Ecto neural progenitor cell (in vitro differentiated cells): ENCODE measurements around the gene PYDC1.
"Not testable (repeated sequence)": the region's sequence is repeated elsewhere in the genome, so short reads cannot be mapped to it uniquely, and the experiment has no call there.

Source experiments
- DNase-seq: peaks from one replicate; pipeline ENCODE4 v3.0.0-alpha.2; 2018; ENCODE audit warnings: low spot score

The PYDC1 gene

GRCh38 chr16:31195861-31196260, 21.1 kb downstream of the PYDC1 start:
- DNase-seq = not testable (repeated sequence)

- no peak for DNase-seq
Measured at GRCh38 chr16:31194898-31195297, 22.0 kb downstream of the PYDC1 start.

- DNase-seq = no peak
Measured at GRCh38 chr16:31193874-31194273, 23.1 kb downstream of the PYDC1 start.

DNA sequence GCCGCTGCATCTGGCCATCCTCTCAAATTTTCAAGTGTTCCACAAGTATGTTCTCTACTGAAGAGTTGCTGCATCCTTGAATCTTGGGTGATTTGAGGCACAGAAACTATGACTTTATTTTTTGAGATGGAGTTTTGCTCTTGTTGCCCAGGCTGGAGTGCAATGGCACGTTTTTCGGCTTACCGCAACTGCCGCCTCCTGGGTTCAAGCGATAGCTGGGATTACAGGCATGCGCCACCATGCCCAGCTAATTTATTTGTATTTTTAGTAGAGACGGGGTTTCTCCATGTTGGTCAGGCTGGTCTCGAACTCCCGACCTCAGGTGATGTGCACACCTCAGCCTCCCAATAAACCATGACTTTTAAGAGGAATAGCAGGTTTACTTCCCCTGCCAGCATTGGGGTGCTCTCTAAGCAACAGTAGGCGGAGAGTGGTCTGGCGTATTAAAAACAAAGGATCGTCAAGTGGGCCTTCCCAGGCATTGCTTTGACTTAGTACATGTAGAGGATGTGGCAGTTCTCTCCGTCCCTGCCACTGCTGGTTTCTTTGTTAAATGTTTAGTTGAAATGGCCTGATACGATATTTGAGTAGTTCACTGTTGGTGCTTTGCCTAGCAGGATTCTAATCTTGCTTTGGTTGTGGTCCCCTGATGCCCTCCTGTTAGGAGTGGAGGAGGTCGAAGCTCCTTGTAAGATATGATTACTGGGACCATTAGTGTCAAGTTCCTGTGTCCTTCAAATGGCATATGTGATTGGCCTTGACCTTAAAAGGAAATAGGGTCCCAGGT, 23.9 kb downstream of the PYDC1 start:
- DNase-seq = no peak

GRCh38 chr16:31191697-31192428, 25.1 kb downstream of the PYDC1 start:
- DNase-seq = no peak

DNA sequence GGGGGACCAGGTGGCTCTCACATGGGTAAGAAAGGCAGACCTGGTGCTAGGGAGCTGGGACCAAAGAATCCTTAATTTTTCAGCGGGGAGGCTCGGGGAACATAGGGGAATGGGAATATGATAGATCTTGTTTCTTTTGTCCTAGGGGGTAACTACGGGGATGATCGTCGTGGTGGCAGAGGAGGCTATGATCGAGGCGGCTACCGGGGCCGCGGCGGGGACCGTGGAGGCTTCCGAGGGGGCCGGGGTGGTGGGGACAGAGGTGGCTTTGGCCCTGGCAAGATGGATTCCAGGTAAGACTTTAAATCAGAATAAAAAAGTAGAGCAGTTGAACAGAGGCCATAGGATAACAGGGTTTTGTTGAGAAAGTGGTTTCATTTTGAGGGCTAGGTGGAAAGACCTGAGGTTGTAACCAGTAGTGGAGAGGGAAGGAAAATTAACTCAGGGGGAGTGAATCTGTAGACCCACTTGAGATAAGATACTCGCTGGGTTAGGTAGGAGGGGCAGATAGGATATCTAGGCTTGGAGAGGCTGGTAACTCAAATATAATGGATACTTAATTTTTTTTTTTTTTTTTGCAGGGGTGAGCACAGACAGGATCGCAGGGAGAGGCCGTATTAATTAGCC, 26.0 kb downstream of the PYDC1 start:
- no peak for DNase-seq

- no peak for DNase-seq
Measured at GRCh38 chr16:31190061-31190460, 26.9 kb downstream of the PYDC1 start.

DNA sequence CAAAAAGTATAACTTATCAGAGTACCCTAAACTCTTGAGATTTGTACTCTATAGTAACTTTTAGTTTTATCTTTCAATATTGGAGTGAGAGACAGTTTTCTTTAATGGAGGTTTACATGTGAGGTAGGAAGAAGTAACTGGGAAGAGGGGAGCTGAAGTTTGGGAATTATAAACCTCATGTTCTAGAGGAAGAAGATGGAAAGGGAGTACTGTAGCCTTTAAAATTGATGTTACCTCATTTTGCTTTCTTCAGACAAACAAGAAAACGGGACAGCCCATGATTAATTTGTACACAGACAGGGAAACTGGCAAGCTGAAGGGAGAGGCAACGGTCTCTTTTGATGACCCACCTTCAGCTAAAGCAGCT, 27.5 kb downstream of the PYDC1 start:
- no peak for DNase-seq

DNA sequence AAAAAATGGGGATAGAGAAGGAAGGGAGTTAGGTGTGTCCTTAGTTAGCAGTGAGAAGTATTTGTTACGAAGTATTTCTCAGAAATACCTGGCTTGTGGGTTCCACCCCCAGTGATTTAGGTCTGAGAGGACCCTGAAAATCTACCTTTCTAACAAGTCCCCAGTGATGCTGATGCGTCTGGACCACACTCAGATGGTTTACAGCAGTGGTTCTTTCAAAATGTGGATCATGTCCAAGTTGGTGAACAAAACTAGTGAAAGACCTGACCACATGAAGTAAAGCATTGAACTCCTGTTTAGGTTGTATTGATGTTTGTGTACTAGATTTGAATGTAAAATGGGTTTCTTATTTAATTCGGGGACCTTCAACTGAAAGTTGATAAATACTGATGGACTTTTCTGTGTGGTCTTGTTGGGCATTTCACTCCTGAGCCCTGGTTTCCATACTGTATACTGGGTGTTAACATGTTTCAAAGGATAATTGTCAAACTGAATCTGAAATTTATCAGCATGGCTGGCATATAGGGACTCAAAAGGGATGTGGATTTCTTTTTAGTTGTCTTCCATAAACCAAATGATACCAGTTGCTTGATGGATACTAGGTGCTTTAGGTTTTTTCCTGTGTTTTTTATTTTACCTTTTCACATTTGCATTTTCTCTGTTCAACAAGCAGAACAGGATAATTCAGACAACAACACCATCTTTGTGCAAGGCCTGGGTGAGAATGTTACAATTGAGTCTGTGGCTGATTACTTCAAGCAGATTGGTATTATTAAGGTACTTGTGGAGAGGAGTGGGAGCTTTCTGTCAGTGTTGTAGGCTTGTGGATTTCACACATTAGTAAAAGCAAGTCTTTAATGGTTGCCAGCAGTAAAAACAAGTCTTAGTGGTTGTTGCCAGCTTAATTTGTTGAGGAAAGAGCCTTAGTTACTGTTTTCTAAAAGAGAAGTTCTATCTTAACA, 28.2 kb downstream of the PYDC1 start:
- no peak for DNase-seq

DNA sequence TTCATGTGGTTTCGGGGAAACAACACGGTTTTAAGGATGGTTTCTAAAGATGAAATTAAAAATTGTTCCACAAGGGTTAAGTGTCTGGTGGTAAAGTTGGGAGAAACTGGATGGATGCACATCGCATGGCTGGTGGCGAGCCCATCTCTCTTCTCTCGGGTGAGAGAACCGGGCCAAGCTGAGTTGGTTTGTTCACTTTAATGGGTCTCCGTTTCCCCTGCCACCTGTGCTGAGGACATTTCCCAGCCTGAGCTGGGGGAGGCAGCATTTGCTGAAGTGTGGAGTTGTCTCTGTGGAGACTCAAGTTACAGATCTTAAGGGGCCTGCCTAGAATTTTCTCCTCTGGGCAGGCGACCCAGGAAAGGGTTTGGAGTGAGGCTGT, 29.1 kb downstream of the PYDC1 start:
- no peak for DNase-seq

DNA sequence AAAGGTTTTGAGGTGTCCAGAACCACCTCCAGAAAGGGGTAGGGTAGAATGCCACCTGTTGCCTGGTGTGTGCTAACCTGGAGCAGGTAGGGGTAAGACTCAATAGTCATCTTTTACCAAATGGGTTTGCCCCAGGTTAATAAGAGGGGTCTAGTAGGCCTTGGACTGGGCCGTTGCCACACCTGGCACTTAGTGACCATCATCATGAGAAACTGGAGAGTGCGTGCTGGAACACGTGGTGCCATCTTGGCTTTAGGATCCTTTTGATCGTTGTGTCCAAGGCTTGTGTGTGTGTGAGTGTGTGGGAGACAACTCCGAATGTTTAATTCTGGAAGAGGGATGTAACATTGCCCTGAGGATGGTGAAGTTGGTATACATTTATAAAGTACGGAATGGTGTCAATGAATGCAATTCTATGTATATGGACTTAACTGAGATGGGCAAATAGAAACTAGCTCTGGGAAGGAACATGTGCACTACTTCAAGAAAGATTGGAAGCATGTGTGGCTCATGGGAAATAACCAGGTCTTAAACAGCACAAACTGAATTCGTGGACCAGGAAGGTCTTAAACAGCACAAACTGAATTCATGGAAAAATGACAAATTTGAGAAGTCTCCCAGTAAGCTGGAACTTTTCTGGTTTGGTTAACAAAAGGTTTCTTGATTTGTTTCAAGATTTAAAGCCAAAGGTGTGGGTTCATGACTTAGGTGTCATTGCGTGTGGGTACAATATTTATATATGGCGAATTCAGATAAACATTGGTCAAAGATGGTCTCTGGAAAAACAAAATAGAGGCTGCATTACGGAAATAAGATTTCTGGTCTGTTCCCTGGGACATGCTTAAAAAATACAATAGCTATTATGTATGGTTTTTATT, 29.8 kb downstream of the PYDC1 start:
- DNase-seq = no peak

GRCh38 chr16:31186176-31186575, 30.8 kb downstream of the PYDC1 start:
- DNase-seq = no peak

DNA sequence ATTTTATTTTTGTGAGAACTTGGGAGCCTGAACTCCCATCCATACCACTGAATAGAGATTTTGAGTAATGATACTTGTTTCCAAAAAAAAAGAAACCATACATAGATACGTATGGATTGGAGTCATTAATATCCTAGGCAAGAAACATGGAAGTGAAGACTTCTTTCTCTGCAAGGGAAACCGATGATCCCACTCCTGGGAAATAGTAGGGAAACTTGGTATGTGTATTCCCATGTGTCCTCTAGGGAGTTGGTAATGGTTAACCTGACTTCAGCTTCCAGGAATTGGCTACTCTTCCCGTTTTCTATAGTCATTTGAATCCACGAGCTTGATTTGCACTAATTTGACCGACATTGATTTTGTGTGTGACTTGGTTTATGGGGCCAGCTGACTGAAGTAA, 31.6 kb downstream of the PYDC1 start:
- DNase-seq = no peak

DNA sequence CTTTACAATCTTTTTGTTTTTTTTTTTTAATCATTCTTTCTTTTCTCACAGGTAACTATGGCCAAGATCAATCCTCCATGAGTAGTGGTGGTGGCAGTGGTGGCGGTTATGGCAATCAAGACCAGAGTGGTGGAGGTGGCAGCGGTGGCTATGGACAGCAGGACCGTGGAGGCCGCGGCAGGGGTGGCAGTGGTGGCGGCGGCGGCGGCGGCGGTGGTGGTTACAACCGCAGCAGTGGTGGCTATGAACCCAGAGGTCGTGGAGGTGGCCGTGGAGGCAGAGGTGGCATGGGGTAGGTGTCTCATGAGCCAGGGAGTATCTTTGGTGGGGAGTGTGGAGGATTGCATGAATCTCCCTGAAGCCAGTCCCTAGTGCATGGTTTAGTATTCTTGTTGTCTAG, 32.0 kb downstream of the PYDC1 start:
- DNase-seq = no peak

- no peak for DNase-seq
Measured at GRCh38 chr16:31183432-31184428, 33.2 kb downstream of the PYDC1 start.

DNA sequence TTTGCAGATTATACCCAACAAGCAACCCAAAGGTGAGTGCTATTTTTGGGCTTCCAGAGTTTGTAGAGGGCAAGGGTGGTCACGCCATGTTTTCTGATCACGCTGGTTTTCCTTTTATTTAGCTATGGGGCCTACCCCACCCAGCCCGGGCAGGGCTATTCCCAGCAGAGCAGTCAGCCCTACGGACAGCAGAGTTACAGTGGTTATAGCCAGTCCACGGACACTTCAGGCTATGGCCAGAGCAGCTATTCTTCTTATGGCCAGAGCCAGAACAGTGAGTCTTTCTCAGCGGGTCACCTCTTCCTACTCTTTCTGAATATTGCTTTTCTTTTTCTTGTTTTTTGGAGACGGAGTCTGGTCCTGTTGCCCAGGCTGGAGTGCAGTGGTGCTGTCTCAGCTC, 34.5 kb downstream of the PYDC1 start:
- no peak for DNase-seq

DNA sequence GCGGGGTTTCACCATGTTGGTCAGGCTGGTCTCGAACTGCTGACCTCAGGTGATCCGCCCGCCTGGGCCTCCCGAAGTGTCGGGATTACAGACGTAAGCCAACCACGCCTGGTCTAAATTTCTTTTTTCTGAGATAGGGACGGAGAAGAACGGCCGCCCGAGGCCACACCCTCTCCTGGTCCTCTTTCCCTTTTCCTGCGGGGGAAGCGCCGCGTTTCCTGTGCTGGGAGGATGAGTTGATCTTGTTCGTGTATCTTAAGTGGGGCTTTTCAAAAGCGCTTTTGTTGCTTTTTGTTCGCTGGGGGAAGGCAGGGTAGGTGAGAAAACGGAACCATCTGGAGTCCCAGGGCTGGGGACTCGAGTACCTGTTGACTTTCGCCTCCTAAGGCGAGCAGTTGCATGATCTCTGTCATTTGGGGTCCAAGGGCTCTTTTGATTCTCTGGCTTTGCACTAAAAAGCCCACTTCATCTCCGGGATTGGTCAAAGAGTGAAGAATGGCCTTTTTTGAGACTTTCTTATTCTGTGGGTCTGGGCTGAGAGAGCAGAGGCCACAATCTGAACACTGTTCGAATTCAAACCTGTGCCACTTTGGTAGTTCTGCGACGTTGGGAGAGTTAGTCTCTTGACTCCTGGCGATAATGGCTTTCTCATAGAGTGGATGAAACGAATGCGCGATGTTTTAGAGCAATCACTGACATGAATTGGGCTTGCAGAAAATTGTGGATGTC, 35.7 kb downstream of the PYDC1 start:
- peak; percentile 59 for DNase-seq

DNA sequence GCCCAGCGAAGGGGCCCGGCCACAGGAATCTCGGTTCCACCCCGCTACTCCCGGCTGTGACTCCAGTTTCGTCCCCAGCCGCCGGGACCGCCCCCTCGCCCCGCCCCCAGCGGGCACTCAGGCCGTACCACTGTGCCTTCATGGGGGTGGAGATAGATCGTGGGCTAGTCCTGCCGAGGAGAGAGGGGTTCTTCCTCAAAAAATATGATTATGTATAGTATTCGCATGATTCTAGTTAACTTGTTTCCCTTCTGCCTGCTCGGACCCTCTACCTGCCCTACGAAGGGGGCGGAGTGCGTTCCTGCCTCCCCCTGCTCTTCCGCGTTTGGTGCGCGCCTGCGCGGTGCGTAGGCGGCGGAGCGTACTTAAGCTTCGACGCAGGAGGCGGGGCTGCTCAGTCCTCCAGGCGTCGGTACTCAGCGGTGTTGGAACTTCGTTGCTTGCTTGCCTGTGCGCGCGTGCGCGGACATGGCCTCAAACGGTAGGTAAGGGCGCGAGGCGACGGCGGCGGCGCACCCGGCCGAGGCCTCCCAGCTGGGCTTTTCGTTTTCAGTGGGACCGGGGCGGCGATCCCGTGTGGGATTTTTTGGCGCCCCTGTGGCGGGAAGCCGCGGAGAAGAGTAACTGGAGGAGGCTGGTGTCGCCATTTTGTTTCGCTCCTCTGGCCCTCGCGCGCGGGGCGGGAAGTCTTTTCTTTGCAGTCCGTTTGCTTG, 37.0 kb downstream of the PYDC1 start, which contains the start of gene FUS:
TSS of gene FUS (plus strand) at position 393 of the 713 bp plus-strand sequence. CDS start at position 469, 76 bp downstream.
- peak; percentile 95 for DNase-seq
